Measurements from ENCODE around the gene ABCF1. TPM values are rescaled to one million over a fixed set of nuclear protein-coding genes. Genes with fewer than 3 reads are reported as not detected.
A peak's percentile ranks its signal among the peaks of the same experiment; 100 is the strongest.

The ABCF1 gene
- total RNA-seq, 2 experiments from 2014 or later, result 86.1 to 88.0 TPM

DNA sequence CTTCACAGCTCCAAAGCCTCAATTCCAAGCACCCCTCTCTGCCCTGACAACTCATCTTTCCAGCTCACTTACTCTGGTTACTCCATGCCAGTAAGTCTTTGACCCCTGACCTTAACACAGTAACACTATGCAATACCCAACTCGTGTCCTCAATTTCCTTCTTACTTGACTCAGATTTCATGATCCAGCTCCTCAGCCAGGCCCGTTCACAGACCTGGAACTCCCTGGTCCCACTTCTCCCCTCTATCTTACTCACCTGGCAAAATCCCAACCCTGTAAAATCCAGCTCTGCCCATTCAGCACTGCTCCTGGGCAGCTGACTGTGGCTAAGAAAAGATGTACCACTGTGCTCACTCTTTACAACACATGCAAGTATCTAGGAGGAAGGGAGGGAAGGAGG, 22.9 kb upstream of the ABCF1 start:
- Histone ChIP-seq H3K4me3 (ENCODE audit: low read length) (no peak overlapping the region), H3K27ac (ENCODE audit: low read depth in 1 of 2, low read length in 2 of 2) (no peak overlapping the region), H3K27me3 (ENCODE audit: control insufficient read depth in 1 of 2, insufficient read depth in 2 of 2, low read length in 2 of 2) (no peaks in the 10 kb centered on the region), H3K9me3 (ENCODE audit: control insufficient read depth in 1 of 2, insufficient read depth in 1 of 2, low read length in 2 of 2) (no peaks in the 10 kb centered on the region), H3K4me1 (ENCODE audit: insufficient read depth, low read length) (peaks cover 17% of the 10 kb centered on the region), H3K36me3 (ENCODE audit: insufficient read depth, low read length) (peaks cover 64% of the 10 kb centered on the region)
- POLR2A ChIA-PET, result interaction anchor here (0.6 to 1.8 kb wide), 2 partner anchors 52 to 813 kb away, joined by 3 to 5 read pairs; no protein-coding TSS in a partner anchor
- H3K4me1 Mint-ChIP-seq (ENCODE audit: low read depth), result peaks cover 15% of the 10 kb centered on the region
- DNase-seq (no peak), ATAC-seq (ENCODE audit: poor library complexity) (no peak)
- H3K36me3 Mint-ChIP-seq (ENCODE audit: low read depth), result peaks cover 68% of the 10 kb centered on the region
- H3K4me3 Mint-ChIP-seq, result peak overlapping the region; percentile 12
- no peaks in the 10 kb centered on the region for H3K9me3 Mint-ChIP-seq
- TF ChIP-seq, protein P1, sequence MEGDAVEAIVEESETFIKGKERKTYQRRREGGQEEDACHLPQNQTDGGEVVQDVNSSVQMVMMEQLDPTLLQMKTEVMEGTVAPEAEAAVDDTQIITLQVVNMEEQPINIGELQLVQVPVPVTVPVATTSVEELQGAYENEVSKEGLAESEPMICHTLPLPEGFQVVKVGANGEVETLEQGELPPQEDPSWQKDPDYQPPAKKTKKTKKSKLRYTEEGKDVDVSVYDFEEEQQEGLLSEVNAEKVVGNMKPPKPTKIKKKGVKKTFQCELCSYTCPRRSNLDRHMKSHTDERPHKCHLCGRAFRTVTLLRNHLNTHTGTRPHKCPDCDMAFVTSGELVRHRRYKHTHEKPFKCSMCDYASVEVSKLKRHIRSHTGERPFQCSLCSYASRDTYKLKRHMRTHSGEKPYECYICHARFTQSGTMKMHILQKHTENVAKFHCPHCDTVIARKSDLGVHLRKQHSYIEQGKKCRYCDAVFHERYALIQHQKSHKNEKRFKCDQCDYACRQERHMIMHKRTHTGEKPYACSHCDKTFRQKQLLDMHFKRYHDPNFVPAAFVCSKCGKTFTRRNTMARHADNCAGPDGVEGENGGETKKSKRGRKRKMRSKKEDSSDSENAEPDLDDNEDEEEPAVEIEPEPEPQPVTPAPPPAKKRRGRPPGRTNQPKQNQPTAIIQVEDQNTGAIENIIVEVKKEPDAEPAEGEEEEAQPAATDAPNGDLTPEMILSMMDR (IDR thresholded peaks at IDR 0.05), result no peak
- CTCF ChIA-PET, result interaction anchor here (1.0 kb wide), 1 partner anchor 65 kb away, joined by 3 read pairs; no protein-coding TSS in a partner anchor
- H3K27ac Mint-ChIP-seq, result no peak overlapping the region
- no peaks in the 10 kb centered on the region for H3K27me3 Mint-ChIP-seq
- intact Hi-C loops (cut with DNase I, micrococcal nuclease), result no loop called here

DNA sequence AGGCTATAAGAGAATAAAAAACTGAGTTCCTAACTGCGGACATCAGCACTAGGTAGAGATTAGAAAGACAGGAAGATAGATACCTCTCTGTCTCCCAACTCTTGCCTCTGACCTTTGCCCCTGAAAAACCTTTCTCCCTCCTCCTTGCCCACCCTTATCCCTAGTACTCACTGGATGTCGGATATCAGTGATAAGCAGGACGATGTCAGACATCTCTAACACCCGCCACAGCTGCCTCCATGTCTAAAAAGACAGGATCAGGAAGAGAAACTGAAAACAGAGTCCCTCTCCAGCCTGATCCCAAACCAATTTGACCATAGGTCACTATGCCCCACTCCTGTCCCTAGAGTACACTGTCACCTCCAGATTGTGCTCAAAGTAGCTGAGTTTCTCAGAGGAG, 16.8 kb upstream of the ABCF1 start:
- ATAC-seq (ENCODE audit: poor library complexity), result no peak
- POLR2A ChIA-PET, result interaction anchor here (1.1 to 4.2 kb wide), 5 partner anchors 11 to 62 kb away, joined by 3 to 106 read pairs (median 83); partner anchors contain the start of gene ABCF1
- no peak overlapping the region for H3K4me3 ChIP-seq (ENCODE audit: low read length)
- H3K4me1 Mint-ChIP-seq (ENCODE audit: low read depth), result peaks cover 46% of the 10 kb centered on the region
- DNase-seq, result no peak
- H3K36me3 ChIP-seq (ENCODE audit: insufficient read depth, low read length), result peaks cover 48% of the 10 kb centered on the region
- no peaks in the 10 kb centered on the region for H3K9me3 ChIP-seq (ENCODE audit: control insufficient read depth in 1 of 2, insufficient read depth in 1 of 2, low read length in 2 of 2)
- peak overlapping the region; percentile 98 for H3K4me3 Mint-ChIP-seq
- peaks cover 82% of the 10 kb centered on the region for H3K36me3 Mint-ChIP-seq (ENCODE audit: low read depth)
- TF ChIP-seq, protein P1 (IDR thresholded peaks at IDR 0.05), result no peak
- intact Hi-C loops (cut with DNase I, micrococcal nuclease), result no loop called here
- H3K27me3 Mint-ChIP-seq, result no peaks in the 10 kb centered on the region
- peak overlapping the region; percentile 97 for H3K27ac Mint-ChIP-seq
- no peaks in the 10 kb centered on the region for H3K27me3 ChIP-seq (ENCODE audit: control insufficient read depth in 1 of 2, insufficient read depth in 2 of 2, low read length in 2 of 2)
- CTCF ChIA-PET, result interaction anchor here (1.0 to 4.7 kb wide), 4 partner anchors 12 to 71 kb away, joined by 3 to 26 read pairs (median 3); no protein-coding TSS in a partner anchor
- no peak overlapping the region for H3K27ac ChIP-seq (ENCODE audit: low read depth in 1 of 2, low read length in 2 of 2)
- peaks cover 27% of the 10 kb centered on the region for H3K4me1 ChIP-seq (ENCODE audit: insufficient read depth, low read length)
- H3K9me3 Mint-ChIP-seq, result no peaks in the 10 kb centered on the region

DNA sequence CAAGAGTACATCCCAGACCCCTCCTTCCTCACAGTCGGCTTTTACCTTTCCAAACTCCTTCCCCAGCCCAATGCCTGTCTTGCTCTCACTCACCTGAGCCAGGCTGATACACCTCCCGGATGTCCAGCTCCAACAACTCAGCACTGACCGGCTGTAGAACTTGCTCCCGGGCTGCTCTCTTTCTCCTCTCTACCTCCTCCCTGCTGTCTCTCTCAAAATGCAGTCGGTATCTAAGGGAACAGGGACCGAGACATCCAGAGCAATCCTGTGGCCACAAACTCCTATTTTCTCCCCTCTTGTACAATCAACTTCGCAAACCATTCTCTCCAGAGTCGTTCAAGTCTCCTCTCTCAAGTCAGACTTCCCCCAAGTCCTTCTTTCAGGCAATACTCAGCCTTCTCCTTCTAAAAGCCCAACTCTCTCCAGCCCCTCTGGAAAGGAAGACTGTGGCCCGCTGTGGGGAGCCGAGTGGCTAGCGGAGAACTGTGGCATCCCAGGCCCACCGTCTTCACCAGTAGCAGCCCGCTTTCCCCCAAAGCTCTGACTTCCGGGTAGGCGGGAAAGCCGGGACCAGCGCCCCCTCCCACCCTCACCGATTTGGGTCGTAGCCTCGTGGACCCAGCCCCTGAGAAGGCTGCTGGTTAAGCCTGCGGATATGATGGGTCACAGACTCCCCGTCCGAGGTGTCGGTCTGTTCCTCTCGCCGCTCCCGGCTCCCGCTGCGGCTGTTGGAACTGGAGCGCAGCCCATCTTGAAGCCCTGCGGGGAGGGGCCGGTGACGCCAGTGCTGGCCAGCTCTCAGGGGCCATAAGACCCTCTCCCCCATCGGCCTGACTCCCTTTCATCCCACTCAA, 16.1 kb upstream of the ABCF1 start:
- Mint-ChIP-seq H3K36me3 (ENCODE audit: low read depth) (peaks cover 76% of the 10 kb centered on the region), H3K27me3 (no peaks in the 10 kb centered on the region), H3K4me3 (peak overlapping the region; percentile 98), H3K4me1 (ENCODE audit: low read depth) (peaks cover 50% of the 10 kb centered on the region), H3K27ac (peak overlapping the region; percentile 97), H3K9me3 (no peaks in the 10 kb centered on the region)
- TF ChIP-seq, protein P1 (IDR thresholded peaks at IDR 0.05), result no peak
- ChIA-PET CTCF (interaction anchor here (1.2 to 4.7 kb wide), 3 partner anchors 11 to 71 kb away, joined by 3 to 26 read pairs (median 15); no protein-coding TSS in a partner anchor), POLR2A (interaction anchor here (0.6 to 4.2 kb wide), 14 partner anchors 12 to 162 kb away, joined by 3 to 106 read pairs (median 8); partner anchors contain the start of genes ABCF1, MDC1, MRPS18B and PPP1R10)
- no peaks in the 10 kb centered on the region for H3K27me3 ChIP-seq (ENCODE audit: control insufficient read depth in 1 of 2, insufficient read depth in 2 of 2, low read length in 2 of 2)
- no peaks in the 10 kb centered on the region for H3K9me3 ChIP-seq (ENCODE audit: control insufficient read depth in 1 of 2, insufficient read depth in 1 of 2, low read length in 2 of 2)
- peak overlapping the region; percentile 94 to 97 for H3K27ac ChIP-seq (ENCODE audit: low read depth in 1 of 2, low read length in 2 of 2)
- no peak for ATAC-seq (ENCODE audit: poor library complexity)
- peak in 1 of 14 experiments; percentile 47 for DNase-seq
- intact Hi-C loops (cut with DNase I, micrococcal nuclease), result loop anchor here in 1 of 2 experiments (1.0 to 5.0 kb wide), 4 partner anchors 59 to 488 kb away; partner anchors contain the start of genes MDC1, PPP1R11 and RPP21
- peaks cover 27% of the 10 kb centered on the region for H3K4me1 ChIP-seq (ENCODE audit: insufficient read depth, low read length)
- H3K36me3 ChIP-seq (ENCODE audit: insufficient read depth, low read length), result peaks cover 44% of the 10 kb centered on the region
- H3K4me3 ChIP-seq (ENCODE audit: low read length), result peak overlapping the region; percentile 86
